ENCODE measurements around the gene DDX28.

DNA sequence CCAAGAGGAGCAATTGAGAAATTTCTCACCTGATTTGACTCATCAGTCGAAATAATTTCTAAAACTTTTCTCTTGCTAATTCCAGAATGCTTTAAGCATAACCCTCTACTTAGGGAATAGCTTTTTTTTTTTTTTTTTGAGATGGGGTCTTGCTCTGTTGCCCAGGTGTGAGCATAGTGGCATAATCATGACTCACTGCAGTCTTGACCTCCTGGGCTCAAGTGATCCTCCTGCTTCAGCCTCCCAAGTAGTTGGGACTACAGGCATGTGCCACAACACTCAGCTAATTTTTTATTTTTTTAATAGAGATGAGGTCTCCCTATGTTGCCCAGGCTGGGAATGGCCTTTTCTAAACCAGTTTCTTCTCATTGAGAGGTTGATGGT, 48.5 kb upstream of the DDX28 start:
- TF ChIP-seq, protein P1, sequence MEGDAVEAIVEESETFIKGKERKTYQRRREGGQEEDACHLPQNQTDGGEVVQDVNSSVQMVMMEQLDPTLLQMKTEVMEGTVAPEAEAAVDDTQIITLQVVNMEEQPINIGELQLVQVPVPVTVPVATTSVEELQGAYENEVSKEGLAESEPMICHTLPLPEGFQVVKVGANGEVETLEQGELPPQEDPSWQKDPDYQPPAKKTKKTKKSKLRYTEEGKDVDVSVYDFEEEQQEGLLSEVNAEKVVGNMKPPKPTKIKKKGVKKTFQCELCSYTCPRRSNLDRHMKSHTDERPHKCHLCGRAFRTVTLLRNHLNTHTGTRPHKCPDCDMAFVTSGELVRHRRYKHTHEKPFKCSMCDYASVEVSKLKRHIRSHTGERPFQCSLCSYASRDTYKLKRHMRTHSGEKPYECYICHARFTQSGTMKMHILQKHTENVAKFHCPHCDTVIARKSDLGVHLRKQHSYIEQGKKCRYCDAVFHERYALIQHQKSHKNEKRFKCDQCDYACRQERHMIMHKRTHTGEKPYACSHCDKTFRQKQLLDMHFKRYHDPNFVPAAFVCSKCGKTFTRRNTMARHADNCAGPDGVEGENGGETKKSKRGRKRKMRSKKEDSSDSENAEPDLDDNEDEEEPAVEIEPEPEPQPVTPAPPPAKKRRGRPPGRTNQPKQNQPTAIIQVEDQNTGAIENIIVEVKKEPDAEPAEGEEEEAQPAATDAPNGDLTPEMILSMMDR (conservative IDR thresholded peaks at IDR 0.05; ENCODE audit: low read length): no peak
- TF ChIP-seq EZH2phosphoT487 (IDR thresholded peaks at IDR 0.05; ENCODE audit: borderline replicate concordance): no peak

Data from Loucy (cell line).